Inflammatory macrophage treated with lipopolysaccharide for 1 hour (primary cell): Measurements from ENCODE around the gene DCC.

Experiments used
- DNase-seq, 2 donors: peaks; one replicate each; pipeline ENCODE4 v3.0.0-alpha.2; 2020 to 2022

DCC gene

DNA sequence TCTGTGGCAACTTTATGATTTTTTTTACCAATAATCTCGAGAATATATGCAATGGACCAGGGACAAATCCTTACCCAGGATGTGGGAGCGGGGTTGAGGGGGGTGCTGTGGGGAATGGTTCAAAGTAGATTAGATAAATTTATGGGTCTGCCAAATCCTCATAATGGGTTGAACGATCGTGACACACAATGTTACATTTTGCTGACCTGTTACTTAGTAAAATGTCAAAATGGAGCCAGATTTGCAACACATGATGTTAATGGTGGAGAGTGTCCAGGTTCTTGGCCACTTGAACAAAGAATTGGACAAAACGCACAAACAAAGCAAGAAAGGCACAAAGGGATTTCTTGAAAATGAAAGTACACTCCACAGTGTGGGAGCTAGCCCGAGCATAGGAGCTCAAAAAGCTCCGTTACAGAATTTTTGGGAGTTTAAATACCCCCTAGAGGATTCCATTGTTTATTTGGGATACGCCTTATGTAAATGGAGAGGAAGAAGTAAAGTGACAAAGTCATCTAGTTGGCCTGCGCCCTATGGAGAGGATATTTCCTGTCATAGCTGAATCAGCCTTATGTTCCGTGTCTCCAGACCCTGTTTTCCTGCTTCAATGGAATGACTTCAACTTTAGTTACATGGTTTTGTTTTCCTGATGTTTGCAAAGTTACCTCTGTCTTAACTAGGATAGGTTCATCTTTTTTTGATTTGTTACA is 776.0 kb downstream of the DCC start:
- DNase-seq = no peak

GRCh38 chr18:53117851-53118250 is 777.9 kb downstream of the DCC start:
- no peak for DNase-seq

DNA sequence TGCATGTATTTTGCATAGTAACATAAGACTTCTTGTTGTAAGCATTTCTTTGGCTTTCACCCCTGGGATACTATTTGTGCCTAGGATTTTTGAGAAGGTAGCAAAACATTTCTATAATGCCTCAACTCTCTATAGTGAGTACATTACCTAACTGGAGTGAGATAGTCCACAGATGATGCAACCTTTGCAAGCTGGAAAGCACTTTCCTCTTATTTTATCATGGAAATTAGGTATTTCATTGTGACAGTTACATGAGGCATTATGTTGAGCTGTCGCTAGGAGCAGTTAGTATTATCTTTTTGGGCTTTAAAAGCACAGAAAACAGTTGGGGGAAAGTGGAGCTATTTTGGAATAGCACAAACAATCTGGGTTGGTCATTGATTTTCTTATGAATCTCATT is 786.2 kb downstream of the DCC start:
- DNase-seq = no peak

GRCh38 chr18:53131001-53131400 is 791.0 kb downstream of the DCC start:
- DNase-seq = no peak

DNA sequence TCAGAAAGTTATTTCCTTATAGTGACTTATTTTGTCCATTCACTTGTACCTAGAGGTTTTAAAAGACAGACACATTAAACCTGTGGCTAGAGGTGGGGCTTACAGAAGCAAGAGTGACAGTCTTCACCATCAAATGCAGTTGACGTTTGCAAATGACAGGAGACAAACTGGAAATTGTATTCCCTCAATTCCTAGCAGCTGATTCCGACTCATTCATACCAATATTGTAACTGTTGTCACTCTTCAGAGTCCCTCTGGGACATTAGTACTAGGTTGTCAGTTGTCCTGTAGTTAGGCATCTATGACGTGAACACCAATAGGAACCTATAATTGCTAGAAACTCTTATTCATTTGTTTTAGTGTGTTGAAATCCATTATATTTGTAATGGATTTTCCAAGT is 794.7 kb downstream of the DCC start:
- no peak for DNase-seq

DNA sequence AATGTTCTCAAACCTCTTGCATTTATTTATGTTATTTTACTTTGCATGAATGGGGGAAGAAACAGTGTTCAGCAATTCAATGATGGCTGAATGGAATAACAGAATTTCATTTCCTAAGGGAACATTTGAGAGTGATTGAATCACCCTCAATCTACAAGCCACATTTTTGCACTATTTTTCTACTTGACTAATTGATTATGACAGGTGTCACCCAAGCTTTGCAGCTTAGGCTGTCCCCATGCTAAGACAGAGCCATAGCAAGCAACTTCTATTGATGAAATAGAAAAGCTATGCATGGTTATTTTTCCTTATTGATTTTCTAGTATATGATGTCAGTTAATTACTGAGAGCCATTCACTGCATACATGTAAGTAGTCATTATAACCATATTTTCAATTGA is 795.7 kb downstream of the DCC start:
- no peak for DNase-seq

- no peak for DNase-seq
Observed at GRCh38 chr18:53139746-53140500, 799.9 kb downstream of the DCC start.

DNA sequence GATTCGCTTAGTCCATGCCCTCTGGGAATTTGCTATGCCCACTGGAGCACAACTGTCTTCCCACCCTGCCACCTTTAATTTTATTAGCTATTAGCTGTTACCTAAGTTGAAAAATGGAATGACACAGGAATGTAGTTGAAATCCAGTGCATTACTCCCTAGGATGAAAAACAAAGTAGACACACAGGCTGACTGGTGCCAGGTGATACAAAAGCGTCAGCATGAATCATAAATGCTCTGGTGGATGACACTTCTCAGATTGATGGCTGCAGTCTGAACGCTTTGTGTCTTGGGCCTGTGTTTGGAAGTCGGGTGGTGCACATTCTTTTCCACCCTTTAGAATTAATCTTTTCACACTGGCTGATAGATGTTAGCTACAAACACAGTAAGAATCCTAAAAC is 802.0 kb downstream of the DCC start:
- DNase-seq = no peak

- no peak for DNase-seq
Observed at GRCh38 chr18:53147472-53147871, 807.5 kb downstream of the DCC start.

DNA sequence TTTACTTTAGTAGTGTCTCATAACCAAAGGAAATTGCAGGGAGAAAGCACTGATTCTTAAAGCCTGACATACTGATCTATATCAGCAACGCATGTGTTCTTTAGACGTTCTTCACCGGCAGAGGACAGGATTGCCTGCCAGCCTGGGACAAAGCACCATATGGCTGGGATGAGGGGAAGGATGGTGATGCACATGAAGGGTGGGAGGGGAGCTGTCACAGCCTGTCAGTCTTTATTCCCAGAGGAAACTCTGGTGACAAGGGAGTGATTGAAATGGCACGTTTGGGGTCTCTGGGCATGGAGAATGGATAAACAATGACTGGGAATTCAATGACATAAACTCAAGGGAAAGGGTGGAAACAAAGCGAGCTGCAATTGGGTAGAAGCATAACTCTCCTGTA is 808.1 kb downstream of the DCC start:
- no peak for DNase-seq

GRCh38 chr18:53152476-53152875 is 812.5 kb downstream of the DCC start:
- no peak for DNase-seq

GRCh38 chr18:53153281-53153680 is 813.3 kb downstream of the DCC start:
- DNase-seq = no peak

- no peak for DNase-seq
Observed at GRCh38 chr18:53153800-53154199, 813.8 kb downstream of the DCC start.

DNA sequence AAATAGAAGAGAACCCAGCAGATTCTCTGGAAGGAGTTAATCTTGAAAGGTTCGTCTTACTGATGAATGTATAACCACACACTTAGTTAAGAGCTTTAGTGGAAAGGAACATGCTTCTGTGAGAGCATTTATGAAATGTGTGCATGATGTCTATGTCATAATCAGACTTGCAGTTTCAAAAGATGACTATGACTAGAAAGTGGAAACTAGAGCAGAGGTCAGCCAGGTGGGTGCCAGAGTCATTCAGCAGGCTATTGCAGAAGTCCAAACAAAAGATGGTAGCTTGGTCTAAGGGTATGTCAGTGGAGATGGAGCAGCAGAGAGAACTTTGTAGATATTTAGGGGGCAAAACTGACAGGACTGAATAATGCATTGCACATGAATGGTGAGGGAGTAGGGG is 825.8 kb downstream of the DCC start:
- DNase-seq = no peak

GRCh38 chr18:53169346-53169745 is 829.3 kb downstream of the DCC start:
- DNase-seq = no peak

DNA sequence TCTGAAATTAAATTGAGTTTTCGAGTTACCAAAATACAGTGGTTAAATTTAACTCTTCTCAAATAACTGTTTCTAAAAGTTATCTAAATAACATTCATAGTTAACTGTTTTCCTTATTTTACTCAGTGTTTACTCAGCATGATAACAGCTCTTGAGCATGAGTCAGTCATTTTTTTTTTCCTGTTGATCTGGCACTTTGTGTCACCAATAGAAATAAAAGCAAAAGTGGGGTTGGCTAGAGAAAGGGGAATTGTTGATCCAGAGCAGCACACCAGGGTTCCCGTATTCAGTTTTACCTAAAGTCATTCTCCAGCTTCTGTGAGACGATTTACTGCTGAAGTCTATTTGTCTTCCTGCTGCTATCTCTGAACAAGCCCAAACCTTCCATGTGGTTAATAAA is 851.6 kb downstream of the DCC start:
- no peak for DNase-seq

- no peak for DNase-seq
Observed at GRCh38 chr18:53193870-53194269, 853.9 kb downstream of the DCC start.

DNA sequence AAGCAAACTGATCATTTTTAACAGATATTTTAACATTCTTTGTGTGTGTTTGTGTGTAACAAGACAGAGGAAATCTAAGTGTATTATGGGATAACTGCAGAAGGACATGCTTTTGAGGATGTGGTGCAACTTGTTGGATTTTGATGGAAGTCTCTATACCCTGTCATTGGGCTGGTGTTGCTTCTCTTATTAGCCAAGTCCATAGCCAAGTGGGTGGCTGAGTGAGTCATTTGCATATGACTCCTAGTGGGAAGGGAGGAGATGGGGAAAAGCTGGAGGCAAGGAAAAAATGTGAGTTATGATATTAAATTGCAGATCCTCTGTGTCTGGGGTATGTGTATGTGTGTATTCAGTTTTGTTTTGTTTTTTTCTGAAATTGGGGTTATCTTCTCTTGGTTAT is 879.9 kb downstream of the DCC start:
- no peak for DNase-seq

GRCh38 chr18:53224128-53224778 is 884.3 kb downstream of the DCC start:
- DNase-seq = no peak

DNA sequence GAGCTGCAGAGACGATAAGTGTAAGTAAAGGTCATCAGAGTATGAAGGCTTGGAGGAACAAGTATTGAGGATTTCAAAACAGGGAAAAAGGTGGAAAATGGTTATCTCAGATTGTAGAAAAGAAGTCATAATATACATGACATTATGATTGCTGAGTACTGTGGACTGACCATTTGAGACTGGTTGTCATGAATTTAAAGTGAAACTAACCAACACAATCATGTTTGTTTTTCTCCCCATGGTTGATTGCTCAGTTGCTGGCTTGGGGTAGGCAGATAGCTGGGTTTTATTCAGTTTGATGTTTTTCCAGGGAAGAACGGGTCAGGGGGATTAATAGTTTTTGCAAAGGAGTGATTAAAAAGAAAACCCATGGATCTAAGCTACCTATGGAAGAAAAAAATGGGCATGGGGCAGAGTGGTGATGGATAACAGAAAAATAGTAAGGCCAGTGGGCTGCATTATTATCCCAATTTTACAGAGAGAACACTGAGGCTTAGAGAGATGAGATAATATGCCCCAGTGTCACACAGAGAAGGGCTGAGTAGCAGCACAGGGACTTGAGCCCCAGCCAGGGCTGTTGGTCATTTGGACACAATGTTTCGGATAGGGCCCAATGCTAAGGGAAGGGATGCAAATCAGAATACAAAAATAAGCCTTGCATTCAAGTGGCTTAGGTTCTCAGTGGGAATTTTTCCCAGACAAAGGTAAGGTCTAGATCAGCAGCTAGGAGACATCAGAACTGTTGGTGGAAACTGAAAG is 885.7 kb downstream of the DCC start:
- no peak for DNase-seq

DNA sequence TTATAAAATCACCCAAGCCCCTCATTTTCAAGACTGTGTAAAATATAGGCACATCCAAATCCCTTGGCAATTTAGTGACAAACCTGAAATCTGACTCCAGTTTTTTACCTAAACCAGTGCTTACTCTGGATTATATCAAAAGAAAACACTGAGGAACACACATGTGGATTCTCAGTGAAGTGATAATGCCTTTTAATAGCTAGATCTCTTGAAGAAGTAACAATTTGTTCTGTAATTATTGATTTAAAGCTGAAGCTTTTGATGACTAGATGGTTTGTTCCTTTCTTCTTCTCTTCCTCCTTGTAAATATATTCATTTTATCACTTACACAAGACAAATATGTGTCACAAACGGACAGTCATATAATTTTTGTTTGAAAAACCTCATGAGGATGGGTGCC is 894.6 kb downstream of the DCC start:
- DNase-seq = no peak

DNA sequence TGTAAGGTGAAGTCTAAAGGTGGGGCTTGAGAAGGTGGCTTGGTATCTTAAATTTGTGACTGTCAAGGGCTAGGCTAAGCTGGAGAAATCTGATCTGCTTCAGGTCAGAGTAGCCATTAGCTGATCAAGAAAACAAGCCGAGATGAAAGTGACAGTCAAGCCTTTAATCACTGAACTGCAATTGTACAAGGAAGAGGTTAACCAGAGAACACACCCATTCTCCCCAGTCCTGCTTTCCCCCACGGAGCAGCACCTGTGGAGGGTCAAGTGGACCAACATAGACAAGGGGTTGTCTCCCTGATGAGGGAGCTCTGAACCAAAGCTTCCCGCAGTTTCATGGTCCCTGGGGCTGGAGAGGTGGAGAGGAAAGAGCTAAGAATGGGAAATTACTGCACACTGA is 901.2 kb downstream of the DCC start:
- no peak for DNase-seq

GRCh38 chr18:53253789-53254188 is 913.8 kb downstream of the DCC start:
- DNase-seq = no peak

DNA sequence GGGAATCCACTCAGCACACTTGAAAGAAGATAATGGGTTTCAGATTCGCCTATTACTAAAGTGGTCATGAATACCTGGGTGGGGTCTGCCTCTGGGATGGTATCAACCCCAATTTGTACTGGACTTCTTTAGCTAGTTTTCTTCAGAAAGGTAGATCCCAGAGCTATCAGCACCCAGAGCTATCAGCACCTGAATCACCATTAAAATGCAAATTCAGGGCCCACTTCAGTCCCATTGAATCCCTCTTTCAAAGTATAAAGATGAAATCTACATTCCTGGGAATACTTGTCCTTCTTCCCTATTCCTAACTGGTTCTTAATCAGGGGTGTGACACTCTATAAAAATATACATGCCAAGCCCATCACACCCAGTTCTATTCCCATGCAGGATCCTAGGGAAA is 914.3 kb downstream of the DCC start:
- no peak for DNase-seq
